Measurements from ENCODE around the gene GDI1.

The GDI1 gene

DNA sequence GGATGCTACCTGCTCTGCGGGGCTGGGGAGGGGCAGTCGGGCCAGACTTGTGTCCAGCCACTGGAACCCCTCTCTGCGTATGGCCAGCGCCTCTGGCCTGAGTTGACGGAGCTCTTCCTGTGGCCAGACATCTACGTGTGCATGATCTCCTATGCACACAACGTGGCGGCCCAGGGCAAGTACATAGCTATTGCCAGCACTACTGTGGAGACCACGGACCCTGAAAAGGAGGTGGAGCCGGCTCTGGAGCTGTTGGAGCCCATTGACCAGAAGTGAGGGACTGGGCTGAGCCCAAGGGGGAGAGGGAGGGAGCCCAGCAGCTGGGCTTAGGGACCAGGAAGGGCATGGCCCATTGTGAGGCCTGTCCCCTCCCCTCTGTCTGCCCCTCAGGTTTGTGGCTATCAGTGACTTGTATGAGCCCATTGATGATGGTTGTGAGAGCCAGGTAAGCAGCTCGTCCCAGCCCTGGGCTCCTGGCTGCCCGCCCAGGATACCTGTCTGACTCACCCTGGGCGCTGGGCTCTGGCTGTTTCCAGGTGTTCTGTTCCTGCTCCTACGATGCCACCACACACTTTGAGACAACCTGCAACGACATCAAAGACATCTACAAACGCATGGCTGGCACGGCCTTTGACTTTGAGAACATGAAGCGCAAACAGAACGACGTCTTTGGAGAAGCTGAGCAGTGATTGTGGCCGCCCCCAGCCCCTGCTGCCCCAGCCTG, 5.2 kb downstream of the GDI1 start:
- no peak for DNase-seq (ENCODE audit: low read depth)
- TF ChIP-seq, protein P1, sequence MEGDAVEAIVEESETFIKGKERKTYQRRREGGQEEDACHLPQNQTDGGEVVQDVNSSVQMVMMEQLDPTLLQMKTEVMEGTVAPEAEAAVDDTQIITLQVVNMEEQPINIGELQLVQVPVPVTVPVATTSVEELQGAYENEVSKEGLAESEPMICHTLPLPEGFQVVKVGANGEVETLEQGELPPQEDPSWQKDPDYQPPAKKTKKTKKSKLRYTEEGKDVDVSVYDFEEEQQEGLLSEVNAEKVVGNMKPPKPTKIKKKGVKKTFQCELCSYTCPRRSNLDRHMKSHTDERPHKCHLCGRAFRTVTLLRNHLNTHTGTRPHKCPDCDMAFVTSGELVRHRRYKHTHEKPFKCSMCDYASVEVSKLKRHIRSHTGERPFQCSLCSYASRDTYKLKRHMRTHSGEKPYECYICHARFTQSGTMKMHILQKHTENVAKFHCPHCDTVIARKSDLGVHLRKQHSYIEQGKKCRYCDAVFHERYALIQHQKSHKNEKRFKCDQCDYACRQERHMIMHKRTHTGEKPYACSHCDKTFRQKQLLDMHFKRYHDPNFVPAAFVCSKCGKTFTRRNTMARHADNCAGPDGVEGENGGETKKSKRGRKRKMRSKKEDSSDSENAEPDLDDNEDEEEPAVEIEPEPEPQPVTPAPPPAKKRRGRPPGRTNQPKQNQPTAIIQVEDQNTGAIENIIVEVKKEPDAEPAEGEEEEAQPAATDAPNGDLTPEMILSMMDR (conservative IDR thresholded peaks at IDR 0.05; ENCODE audit: low read depth, low read length) = no peak
- H3K4me3 ChIP-seq (ENCODE audit: low read length) = no peak overlapping the region

DNA sequence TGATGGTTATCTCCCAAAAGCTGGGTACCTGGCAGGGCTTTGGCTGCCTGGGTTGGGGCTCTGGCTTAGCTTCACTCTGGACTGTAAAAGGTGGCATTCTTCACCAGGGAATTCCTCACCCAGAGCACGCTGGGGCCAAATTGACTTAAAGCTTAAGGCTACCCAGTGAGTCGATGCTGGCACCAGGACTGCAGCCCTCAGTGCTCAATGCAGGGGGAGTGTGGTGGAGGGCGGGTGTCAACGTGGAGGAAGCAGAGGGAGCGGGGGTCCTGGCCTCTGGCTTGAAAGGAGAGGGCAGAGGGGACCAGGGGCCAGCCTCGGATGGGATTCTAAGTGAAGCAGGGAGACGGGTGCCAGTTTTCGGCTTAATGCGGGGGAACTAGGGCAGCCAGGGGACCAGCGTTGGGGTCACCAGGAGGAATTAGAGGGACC, 6.5 kb downstream of the GDI1 start:
- TF ChIP-seq, protein P1 (conservative IDR thresholded peaks at IDR 0.05; ENCODE audit: low read depth, low read length) = no peak
- H3K4me3 ChIP-seq (ENCODE audit: low read length) = peak overlapping the region; percentile 39
- DNase-seq (ENCODE audit: low read depth) = peak; percentile 15

DNA sequence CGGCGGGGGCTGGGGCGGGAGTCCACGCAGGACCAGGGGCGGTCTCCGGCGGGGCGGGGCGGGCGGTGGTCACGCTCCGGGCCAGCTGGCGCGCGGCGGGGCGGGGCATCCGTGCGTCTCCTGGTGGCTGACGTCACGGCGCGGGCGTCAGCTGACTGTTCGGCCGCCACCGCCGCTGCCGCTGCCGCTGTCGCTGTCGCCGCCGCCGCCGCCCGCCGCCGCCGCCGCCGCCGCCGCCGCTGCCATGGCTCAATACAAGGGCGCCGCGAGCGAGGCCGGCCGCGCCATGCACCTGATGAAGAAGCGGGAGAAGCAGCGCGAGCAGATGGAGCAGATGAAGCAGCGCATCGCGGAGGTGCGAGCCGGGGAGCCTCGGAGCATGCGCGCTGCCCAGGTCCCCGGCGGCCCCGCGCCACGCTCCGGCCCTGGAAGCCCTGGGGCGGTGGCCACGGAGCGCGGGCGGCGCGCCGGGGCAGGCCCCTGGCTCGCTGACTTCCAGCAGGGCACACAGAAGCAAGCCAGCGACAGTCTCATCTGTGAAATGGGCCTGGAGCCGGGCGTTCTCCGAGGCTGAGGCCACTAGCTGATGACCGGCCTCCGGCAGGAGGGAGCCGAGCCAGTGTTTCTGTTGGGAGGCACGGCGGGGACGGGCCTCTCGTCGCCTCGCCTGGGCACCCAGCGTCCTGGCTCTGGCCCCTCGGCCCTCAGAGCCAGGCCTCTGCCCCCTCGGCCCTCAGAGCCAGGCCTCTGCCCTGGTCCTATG, 7.2 kb downstream of the GDI1 start, which contains the start of gene FAM50A:
FAM50A (plus strand) TSS at position 150 of the 763 bp plus-strand sequence; CDS start at position 245, 95 bp downstream.
- peak within 1 kb of the TSS; percentile 55 for H3K4me3 ChIP-seq (ENCODE audit: low read length)
- TF ChIP-seq, protein P1 (conservative IDR thresholded peaks at IDR 0.05; ENCODE audit: low read depth, low read length) = no peak
- no peak for DNase-seq (ENCODE audit: low read depth)

DNA sequence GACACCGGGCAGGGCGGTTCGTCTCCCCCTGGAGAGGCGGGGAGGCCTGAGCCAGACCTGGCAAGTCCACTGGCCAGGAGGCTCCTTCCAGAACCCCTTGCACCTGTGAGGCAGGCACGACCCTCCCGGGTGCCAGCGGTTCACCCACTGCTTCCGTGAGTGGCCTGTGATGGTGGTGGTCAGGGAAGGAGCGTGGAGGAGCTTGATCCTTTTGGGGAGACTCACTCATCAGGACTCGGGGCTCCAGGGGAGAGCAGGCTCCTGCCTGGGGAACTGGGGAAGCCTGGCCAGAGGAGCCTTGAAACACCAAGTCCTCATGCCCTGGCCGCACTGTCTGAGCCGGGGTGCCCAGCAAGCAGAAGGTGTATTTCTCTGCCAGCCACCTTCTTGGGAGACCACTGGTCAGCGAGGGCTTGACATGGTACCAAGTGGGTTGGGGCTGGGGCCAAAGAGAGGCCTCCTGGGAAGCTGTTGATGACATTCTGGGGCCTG, 7.8 kb downstream of the GDI1 start:
- peak overlapping the region; percentile 55 for H3K4me3 ChIP-seq (ENCODE audit: low read length)
- DNase-seq (ENCODE audit: low read depth) = no peak
- TF ChIP-seq, protein P1 (conservative IDR thresholded peaks at IDR 0.05; ENCODE audit: low read depth, low read length) = no peak

DNA sequence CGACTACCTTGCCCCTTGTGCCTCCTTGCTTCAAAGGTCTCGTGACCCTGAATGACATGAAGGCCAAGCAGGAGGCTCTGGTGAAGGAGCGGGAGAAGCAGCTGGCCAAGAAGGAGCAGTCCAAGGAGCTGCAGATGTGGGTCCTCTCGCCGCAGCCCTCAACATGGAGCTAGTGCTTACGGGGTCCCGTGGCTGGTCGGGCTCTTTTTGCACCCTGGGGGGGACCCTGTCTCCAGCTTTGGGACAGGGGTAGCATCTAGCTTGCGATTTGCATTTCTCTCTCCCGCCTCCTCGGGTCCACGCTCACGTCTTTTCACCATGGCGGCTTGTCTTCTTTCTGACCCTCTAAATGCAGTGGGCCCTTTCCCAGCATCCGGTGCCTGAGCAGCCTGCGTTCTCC, 8.8 kb downstream of the GDI1 start:
- DNase-seq (ENCODE audit: low read depth) = no peak
- TF ChIP-seq, protein P1 (conservative IDR thresholded peaks at IDR 0.05; ENCODE audit: low read depth, low read length) = no peak
- H3K4me3 ChIP-seq (ENCODE audit: low read length) = no peak overlapping the region

DNA sequence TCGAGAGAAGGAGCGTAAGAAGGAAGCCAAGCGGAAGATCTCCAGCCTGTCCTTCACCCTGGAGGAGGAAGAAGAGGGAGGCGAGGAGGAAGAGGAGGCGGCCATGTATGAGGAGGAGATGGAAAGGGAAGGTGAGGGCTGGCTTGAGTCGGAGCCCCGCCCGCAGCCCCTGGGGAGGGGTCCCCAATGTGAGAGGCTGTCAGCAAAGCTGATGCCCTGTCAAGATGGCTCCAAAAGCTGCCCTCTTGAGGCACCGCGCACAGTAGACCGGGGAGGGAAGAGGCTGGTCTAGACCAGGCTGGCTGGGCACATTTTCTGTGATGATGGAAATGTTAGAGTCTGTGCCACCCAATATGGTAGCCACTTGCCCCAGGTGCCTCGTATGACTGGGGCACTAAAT, 9.5 kb downstream of the GDI1 start:
- H3K4me3 ChIP-seq (ENCODE audit: low read length) = no peak overlapping the region
- no peak for DNase-seq (ENCODE audit: low read depth)
- TF ChIP-seq, protein P1 (conservative IDR thresholded peaks at IDR 0.05; ENCODE audit: low read depth, low read length) = no peak

Measured in retinal pigment epithelial cell (primary cell).